Measurements from ENCODE around the gene HYLS1.
"Not testable (repeated sequence)": the region's sequence is repeated elsewhere in the genome, so short reads cannot be mapped to it uniquely, and the experiment has no call there.

Gene HYLS1

DNA sequence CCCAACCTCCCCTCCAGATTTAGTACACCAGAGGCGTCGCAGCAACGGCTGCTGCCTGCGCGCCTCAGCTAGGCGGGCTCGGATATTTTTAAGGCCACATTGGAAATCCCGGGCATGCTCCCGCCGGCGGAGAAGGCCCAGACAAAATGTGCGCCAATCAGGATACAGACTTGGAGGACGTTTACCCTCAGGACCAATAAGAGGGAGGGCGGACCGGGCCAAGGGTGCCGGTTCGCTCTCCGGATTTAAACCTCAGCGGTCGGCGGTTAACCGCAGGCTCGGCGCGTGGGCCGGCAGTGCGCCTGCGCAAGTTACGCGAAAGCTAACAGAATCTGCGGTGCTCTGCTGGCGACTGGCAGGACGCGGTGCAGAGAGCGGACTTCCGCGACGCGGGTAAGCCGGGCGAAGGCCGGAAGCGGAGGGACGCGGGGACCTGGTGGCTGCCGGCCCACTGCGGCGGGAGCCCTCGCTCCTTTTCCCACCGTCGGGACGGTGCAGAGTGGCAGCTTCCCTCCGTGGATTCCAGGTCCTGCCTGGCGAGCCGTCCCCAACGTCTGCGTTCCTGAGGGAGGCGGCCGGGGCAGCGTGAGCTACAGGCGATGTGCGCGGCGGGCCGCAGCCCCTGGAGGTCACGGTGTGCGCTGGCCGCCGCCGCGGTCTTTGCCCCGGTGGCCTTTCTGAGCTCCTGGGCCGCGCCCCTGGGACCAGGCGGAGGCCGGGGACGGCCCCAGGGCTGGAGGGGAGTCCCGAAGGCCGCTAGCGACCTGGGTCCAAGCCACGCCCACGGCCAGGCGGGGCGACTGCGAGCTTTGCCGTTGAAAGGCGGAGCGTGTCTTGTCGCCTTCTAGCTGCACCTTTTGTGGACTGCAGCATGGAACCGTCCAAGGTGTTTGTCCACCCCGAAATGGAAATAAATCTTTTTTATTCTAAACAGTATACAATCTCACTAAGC is at the start of gene HYLS1:
Gene HYLS1, plus strand, starts transcription at position 296 of the 952 bp plus-strand sequence. CDS start 11,701 bp downstream, outside the sequence.
- peaks cover 2 to 16% of the 10 kb centered on the region in 2 donors for H3K36me3 Mint-ChIP-seq
- H3K9me3 Mint-ChIP-seq = no peaks in the 10 kb centered on the region
- ATAC-seq (replicated peaks) = peak; percentile 90 to 91
- H3K4me1 Mint-ChIP-seq = peaks cover 16 to 40% of the 10 kb centered on the region in 2 donors
- peak within 1 kb of the TSS; percentile 99 for H3K27ac Mint-ChIP-seq
- H3K4me3 Mint-ChIP-seq = peak within 1 kb of the TSS; percentile 89 to 90
- H3K27me3 Mint-ChIP-seq = no peaks in the 10 kb centered on the region
- DNase-seq = peak; percentile 97

GRCh38 chr11:125842321-125842948 is 45.0 kb upstream of the HYLS1 start:
- H3K9me3 Mint-ChIP-seq = peaks cover 22 to 26% of the 10 kb centered on the region in 2 donors
- ATAC-seq (replicated peaks) (no peak), DNase-seq (no peak)
- no peak overlapping the region for H3K4me3 Mint-ChIP-seq
- H3K27me3 Mint-ChIP-seq = peaks cover 4 to 8% of the 10 kb centered on the region in 2 donors
- peaks cover 13 to 19% of the 10 kb centered on the region in 2 donors for H3K36me3 Mint-ChIP-seq
- no peak overlapping the region for H3K27ac Mint-ChIP-seq
- H3K4me1 Mint-ChIP-seq = peaks cover 0 to 3% of the 10 kb centered on the region in 2 donors

GRCh38 chr11:125846188-125846587 is 41.3 kb upstream of the HYLS1 start:
- peaks cover 14 to 24% of the 10 kb centered on the region in 2 donors for H3K36me3 Mint-ChIP-seq
- peaks cover 0 to 3% of the 10 kb centered on the region in 2 donors for H3K4me1 Mint-ChIP-seq
- H3K27me3 Mint-ChIP-seq = no peaks in the 10 kb centered on the region
- no peak overlapping the region for H3K4me3 Mint-ChIP-seq
- H3K27ac Mint-ChIP-seq = no peak overlapping the region
- no peak for DNase-seq
- H3K9me3 Mint-ChIP-seq = peaks cover 30 to 43% of the 10 kb centered on the region in 2 donors
- ATAC-seq (replicated peaks) = no peak

GRCh38 chr11:125857670-125858069 is 29.8 kb upstream of the HYLS1 start:
- H3K4me1 Mint-ChIP-seq; ATAC-seq (replicated peaks); DNase-seq; H3K4me3 Mint-ChIP-seq; H3K27ac Mint-ChIP-seq: not testable (repeated sequence)
- Mint-ChIP-seq H3K36me3 (peaks cover 12 to 19% of the 10 kb centered on the region in 2 donors), H3K27me3 (peaks cover 11 to 27% of the 10 kb centered on the region in 2 donors), H3K9me3 (peaks cover 25 to 28% of the 10 kb centered on the region in 2 donors)

- not testable (repeated sequence) for H3K4me1 Mint-ChIP-seq; DNase-seq; H3K4me3 Mint-ChIP-seq; ATAC-seq (replicated peaks); H3K27ac Mint-ChIP-seq
- H3K27me3 Mint-ChIP-seq = peaks cover 5 to 10% of the 10 kb centered on the region in 2 donors
- peaks cover 15 to 24% of the 10 kb centered on the region in 2 donors for H3K9me3 Mint-ChIP-seq
- H3K36me3 Mint-ChIP-seq = peaks cover 5 to 13% of the 10 kb centered on the region in 2 donors
Measured at GRCh38 chr11:125862786-125863185, 24.7 kb upstream of the HYLS1 start.

DNA sequence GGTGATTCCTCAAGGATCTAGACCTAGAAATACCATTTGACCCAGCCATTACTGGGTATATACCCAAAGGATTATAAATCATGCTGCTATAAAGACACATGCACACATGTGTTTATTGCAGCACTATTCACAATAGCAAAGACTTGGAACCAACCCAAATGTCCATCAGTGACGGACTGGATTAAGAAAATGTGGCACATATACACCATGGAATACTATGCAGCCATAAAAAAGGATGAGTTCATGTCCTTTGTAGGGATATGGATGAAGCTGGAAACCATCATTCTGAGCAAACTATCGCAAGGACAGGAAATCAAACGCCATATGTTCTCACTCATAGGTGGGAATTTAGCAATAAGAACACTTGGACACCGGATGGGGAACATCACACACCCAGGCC is 22.1 kb upstream of the HYLS1 start:
- not testable (repeated sequence) for H3K4me3 Mint-ChIP-seq; H3K4me1 Mint-ChIP-seq; H3K27ac Mint-ChIP-seq; H3K9me3 Mint-ChIP-seq; H3K27me3 Mint-ChIP-seq; H3K36me3 Mint-ChIP-seq; ATAC-seq (replicated peaks); DNase-seq

DNA sequence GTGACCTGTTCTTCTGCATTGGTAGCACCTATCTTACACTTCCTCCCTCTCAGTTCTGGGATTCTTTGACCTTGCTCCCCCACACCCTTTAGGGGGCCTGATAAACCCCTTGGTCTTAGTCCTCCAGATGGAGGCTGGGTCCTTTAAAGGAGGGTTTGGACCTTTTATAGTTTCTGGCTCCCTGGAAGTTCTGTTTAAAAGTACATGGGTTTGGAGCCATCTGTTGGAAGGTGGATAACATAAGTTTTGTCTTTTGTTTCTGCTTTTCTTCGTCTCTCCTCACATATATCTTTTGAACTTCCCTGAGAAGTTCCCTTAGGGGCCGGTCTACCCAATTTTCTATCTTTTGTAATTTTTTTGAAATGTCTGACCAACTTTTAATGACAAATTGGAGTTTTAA is 17.9 kb upstream of the HYLS1 start:
- H3K36me3 Mint-ChIP-seq = peaks cover 8 to 18% of the 10 kb centered on the region in 2 donors
- peaks cover 12 to 17% of the 10 kb centered on the region in 2 donors for H3K9me3 Mint-ChIP-seq
- DNase-seq (no peak), ATAC-seq (replicated peaks) (no peak)
- H3K4me3 Mint-ChIP-seq = no peak overlapping the region
- no peaks in the 10 kb centered on the region for H3K27me3 Mint-ChIP-seq
- no peak overlapping the region for H3K27ac Mint-ChIP-seq
- peaks cover 9 to 10% of the 10 kb centered on the region in 2 donors for H3K4me1 Mint-ChIP-seq

DNA sequence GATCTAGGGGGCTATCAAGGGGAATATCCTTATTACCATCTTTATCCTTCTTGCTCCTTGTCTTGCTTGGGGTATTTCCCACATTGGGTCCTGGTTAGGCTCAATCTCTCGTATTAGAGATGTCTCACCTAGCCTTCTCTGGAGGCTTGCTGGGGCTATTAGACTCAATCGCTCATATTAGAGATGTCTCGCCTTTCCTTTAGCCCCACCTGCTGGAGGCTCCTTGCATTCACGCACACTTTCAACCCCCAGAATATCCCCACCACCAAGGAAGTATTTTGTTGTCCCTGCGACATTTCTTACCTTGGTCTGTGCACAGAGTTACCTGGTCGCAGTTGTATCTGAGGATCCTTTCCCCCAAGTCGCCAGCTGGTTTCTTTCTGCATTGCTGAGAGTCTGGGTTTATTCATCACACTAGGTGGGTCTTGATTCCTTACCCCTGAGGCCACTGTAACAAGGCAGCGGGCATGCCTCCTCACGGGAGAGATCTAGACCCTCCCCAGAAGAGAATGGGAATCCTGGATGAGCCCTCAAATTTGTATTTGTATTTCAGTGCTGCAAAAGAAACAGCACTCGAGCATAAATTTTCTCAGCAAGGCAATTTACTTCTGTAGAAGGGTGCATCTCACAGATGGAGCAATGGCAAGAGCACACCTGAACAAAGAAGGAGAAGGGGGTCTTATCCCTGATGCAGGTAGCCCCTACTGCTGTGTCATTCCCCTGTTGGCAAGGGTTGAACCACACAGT is 15.9 kb upstream of the HYLS1 start:
- ATAC-seq (replicated peaks) = no peak
- H3K27ac Mint-ChIP-seq = peak overlapping the region; percentile 11
- H3K27me3 Mint-ChIP-seq = no peaks in the 10 kb centered on the region
- H3K4me1 Mint-ChIP-seq = peaks cover 9 to 10% of the 10 kb centered on the region in 2 donors
- DNase-seq = no peak
- H3K36me3 Mint-ChIP-seq = peaks cover 8 to 18% of the 10 kb centered on the region in 2 donors
- no peak overlapping the region for H3K4me3 Mint-ChIP-seq
- H3K9me3 Mint-ChIP-seq = peaks cover 9 to 17% of the 10 kb centered on the region in 2 donors

GRCh38 chr11:125872138-125872491 is 15.4 kb upstream of the HYLS1 start:
- Mint-ChIP-seq H3K36me3 (peaks cover 8 to 18% of the 10 kb centered on the region in 2 donors), H3K4me1 (peaks cover 9 to 10% of the 10 kb centered on the region in 2 donors), H3K9me3 (peaks cover 9 to 17% of the 10 kb centered on the region in 2 donors), H3K27me3 (no peaks in the 10 kb centered on the region), H3K4me3 (no peak overlapping the region), H3K27ac (peak overlapping the region; percentile 11)
- no peak for DNase-seq
- peak; percentile 81 for ATAC-seq (replicated peaks)

- H3K4me3 Mint-ChIP-seq = no peak overlapping the region
- DNase-seq (no peak), ATAC-seq (replicated peaks) (peak in 1 of 2 donors; percentile 5)
- no peaks in the 10 kb centered on the region for H3K27me3 Mint-ChIP-seq
- H3K36me3 Mint-ChIP-seq = peaks cover 8 to 18% of the 10 kb centered on the region in 2 donors
- H3K9me3 Mint-ChIP-seq = peaks cover 9 to 17% of the 10 kb centered on the region in 2 donors
- no peak overlapping the region for H3K27ac Mint-ChIP-seq
- peaks cover 9 to 10% of the 10 kb centered on the region in 2 donors for H3K4me1 Mint-ChIP-seq
Measured at GRCh38 chr11:125873881-125874555, 13.4 kb upstream of the HYLS1 start.

DNA sequence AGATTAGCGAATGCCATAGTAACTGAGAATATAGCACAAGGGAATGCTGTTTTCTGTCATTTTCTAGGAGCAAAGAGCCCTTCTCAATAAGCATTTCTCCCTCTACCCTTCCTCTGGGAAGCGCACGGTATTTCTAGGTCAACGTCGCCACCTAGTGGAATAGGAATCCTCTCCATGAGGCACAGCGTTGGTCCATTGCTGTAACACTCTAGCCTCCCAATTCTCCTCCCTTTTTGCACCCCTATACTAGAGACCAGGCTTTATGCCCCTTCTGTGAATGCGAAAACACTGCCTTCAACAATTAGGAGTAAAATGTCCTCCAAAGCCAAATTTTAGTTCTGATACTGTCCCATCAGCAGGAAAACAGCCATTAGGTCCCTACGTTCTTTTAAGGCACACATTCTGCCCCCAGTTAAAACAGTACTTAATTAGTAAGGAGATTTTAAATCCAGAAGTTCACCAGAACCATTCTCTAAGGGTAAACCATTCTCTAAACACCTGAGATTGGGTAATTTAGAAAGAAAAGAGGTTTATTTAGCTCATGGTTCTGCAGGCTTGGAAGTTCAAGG is 12.8 kb upstream of the HYLS1 start:
- Mint-ChIP-seq H3K4me1 (peaks cover 9 to 10% of the 10 kb centered on the region in 2 donors), H3K9me3 (peaks cover 9 to 17% of the 10 kb centered on the region in 2 donors), H3K27ac (no peak overlapping the region), H3K27me3 (no peaks in the 10 kb centered on the region), H3K36me3 (peaks cover 8 to 18% of the 10 kb centered on the region in 2 donors), H3K4me3 (no peak overlapping the region)
- ATAC-seq (replicated peaks) (peak; percentile 75 to 87), DNase-seq (no peak)

DNA sequence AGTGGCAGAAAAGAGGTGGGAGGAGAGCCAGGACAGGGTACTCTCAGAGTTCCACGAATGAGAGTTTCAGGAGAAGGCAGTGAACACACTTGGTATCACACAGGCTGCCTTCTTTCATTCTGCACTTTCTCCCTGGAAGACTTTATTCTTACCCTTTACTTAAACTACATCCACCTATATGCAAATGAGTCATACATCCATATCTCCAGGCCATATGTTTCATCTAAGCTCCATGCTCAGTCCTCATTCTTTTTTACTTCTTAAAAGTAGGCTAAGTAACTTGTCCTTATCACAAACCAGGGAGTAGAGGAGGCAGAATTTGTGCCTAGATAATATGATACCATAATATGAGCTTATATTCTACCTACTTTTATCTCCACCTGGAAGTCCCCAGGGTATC is 6.2 kb upstream of the HYLS1 start:
- ATAC-seq (replicated peaks) (no peak), DNase-seq (no peak)
- no peaks in the 10 kb centered on the region for H3K27me3 Mint-ChIP-seq
- H3K27ac Mint-ChIP-seq = no peak overlapping the region
- H3K4me1 Mint-ChIP-seq = peaks cover 0 to under 1% of the 10 kb centered on the region in 2 donors
- H3K4me3 Mint-ChIP-seq = no peak overlapping the region
- H3K36me3 Mint-ChIP-seq = peaks cover 0 to 2% of the 10 kb centered on the region in 2 donors
- no peaks in the 10 kb centered on the region for H3K9me3 Mint-ChIP-seq

DNA sequence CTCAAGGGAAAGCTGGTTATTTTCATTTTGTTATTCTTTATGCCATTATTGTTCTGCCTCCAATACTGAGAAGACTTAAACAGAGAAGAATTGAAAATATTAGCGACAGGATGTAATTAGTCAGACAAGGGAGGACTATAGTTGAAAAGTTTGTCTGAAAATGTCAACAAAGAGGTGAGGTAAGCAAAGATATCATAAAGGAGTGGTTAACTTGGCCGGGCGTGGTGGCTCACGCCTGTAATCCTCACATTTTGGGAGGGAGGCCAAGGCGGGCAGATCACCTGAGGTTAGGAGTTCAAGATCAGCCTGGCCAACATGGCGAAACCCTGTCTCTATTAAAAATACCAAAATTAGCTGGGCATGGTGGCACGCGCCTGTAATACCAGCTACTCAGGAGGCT is 4.1 kb upstream of the HYLS1 start:
- no peak overlapping the region for H3K27ac Mint-ChIP-seq
- ATAC-seq (replicated peaks) = no peak
- H3K9me3 Mint-ChIP-seq = no peaks in the 10 kb centered on the region
- H3K4me1 Mint-ChIP-seq = peaks cover 7 to 14% of the 10 kb centered on the region in 2 donors
- no peak overlapping the region for H3K4me3 Mint-ChIP-seq
- no peak for DNase-seq
- H3K27me3 Mint-ChIP-seq = no peaks in the 10 kb centered on the region
- peaks cover 2 to 6% of the 10 kb centered on the region in 2 donors for H3K36me3 Mint-ChIP-seq
